HCT116 (cell line): ENCODE measurements around the gene NAXE. TPM values are rescaled to one million over a fixed set of nuclear protein-coding genes. Genes with fewer than 3 reads are reported as not detected.

Experiments used
- CEBPB ChIP-seq: IDR thresholded peaks from 2 replicates; pipeline ENCODE4 v1.6.1; 2012; ENCODE audit warnings: low read depth
- EZH2 ChIP-seq: fragments of 200-600 bp; sonication (generic); IDR thresholded peaks from 2 replicates; pipeline ENCODE4 v1.6.1; 2017; ENCODE audit warnings: antibody characterized with exemption, mixed run types
- EZH2phosphoT487 ChIP-seq: fragments of 200-600 bp; IDR thresholded peaks from 2 replicates; pipeline ENCODE4 v1.6.1; 2018; ENCODE audit warnings: antibody characterized with exemption, borderline replicate concordance
- POLR2A ChIP-seq: IDR thresholded peaks from 2 replicates; pipeline ENCODE4 v1.7.0; 2011; ENCODE audit warnings: borderline replicate concordance; ENCODE audit not compliant: insufficient read depth, insufficient read length; ENCODE audit errors: extremely low read depth
- SP1 ChIP-seq: IDR thresholded peaks from 2 replicates; pipeline ENCODE4 v1.6.1; 2012; ENCODE audit warnings: low read depth
- TCF7L2 ChIP-seq: IDR thresholded peaks from 2 replicates; pipeline ENCODE4 v1.7.0; 2011; ENCODE audit warnings: borderline replicate concordance, inconsistent platforms; ENCODE audit not compliant: insufficient read depth, insufficient read length; ENCODE audit errors: extremely low read depth
- ZBTB33 ChIP-seq: IDR thresholded peaks from 2 replicates; pipeline ENCODE4 v1.6.1; 2011; ENCODE audit warnings: mild to moderate bottlenecking, low read length, moderate library complexity; ENCODE audit not compliant: insufficient replicate concordance; ENCODE audit errors: extremely low read depth
- ZNF274 ChIP-seq: fragments of 200-500 bp; sonication (Bioruptor generic); IDR thresholded peaks from 2 replicates; pipeline ENCODE4 v1.6.1; 2014; ENCODE audit warnings: mild to moderate bottlenecking, low read depth, low read length, inconsistent platforms
- total RNA-seq: library from RNA; stranded (reverse); gene quantifications from one replicate; pipeline ENCODE4 v1.2.1, GENCODE V29; 2021; ENCODE audit not compliant: unreplicated experiment
- TF ChIP-seq, protein P1 (sequence below), 3 experiments: fragments of 200-600 bp in 1 of 3; sonication (generic) in 1 of 3; IDR thresholded peaks in 2 of 3; conservative IDR thresholded peaks in 1 of 3; 2 replicates each; pipeline ENCODE4 v1.5.1; 2012 to 2017; ENCODE audit warnings: low read depth in 2 of 3, low read length in 2 of 3, antibody characterized with exemption in 1 of 3, borderline replicate concordance in 1 of 3, control low read depth in 1 of 3, mild to moderate bottlenecking in 1 of 3, mixed read lengths in 1 of 3, mixed run types in 1 of 3, moderate library complexity in 1 of 3; ENCODE audit not compliant: insufficient read depth in 1 of 3

The NAXE gene
- total RNA-seq, 1 experiment from 2014 or later = 139 TPM

- TF ChIP-seq ZBTB33 (no peak), ZNF274 (no peak), POLR2A (no peak), EZH2phosphoT487 (no peak), SP1 (no peak), EZH2 (no peak), TCF7L2 (no peak), CEBPB (no peak)
- TF ChIP-seq, protein P1, sequence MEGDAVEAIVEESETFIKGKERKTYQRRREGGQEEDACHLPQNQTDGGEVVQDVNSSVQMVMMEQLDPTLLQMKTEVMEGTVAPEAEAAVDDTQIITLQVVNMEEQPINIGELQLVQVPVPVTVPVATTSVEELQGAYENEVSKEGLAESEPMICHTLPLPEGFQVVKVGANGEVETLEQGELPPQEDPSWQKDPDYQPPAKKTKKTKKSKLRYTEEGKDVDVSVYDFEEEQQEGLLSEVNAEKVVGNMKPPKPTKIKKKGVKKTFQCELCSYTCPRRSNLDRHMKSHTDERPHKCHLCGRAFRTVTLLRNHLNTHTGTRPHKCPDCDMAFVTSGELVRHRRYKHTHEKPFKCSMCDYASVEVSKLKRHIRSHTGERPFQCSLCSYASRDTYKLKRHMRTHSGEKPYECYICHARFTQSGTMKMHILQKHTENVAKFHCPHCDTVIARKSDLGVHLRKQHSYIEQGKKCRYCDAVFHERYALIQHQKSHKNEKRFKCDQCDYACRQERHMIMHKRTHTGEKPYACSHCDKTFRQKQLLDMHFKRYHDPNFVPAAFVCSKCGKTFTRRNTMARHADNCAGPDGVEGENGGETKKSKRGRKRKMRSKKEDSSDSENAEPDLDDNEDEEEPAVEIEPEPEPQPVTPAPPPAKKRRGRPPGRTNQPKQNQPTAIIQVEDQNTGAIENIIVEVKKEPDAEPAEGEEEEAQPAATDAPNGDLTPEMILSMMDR (IDR thresholded peaks at IDR 0.05 in 2 of 3, conservative IDR thresholded peaks at IDR 0.05 in 1 of 3; ENCODE audit: borderline replicate concordance in 1 of 3, insufficient read depth in 1 of 3, low read depth in 2 of 3, low read length in 2 of 3) = no peak
Observed at GRCh38 chr1:156642265-156643048, 50.9 kb downstream of the NAXE start (continued).
